ENCODE results near the gene BBC3. TPM values are rescaled to one million over a fixed set of nuclear protein-coding genes. Genes with fewer than 3 reads are reported as not detected.

BBC3 gene
- polyA plus RNA-seq, 1 donor from 2014 or later = 15.6 TPM

DNA sequence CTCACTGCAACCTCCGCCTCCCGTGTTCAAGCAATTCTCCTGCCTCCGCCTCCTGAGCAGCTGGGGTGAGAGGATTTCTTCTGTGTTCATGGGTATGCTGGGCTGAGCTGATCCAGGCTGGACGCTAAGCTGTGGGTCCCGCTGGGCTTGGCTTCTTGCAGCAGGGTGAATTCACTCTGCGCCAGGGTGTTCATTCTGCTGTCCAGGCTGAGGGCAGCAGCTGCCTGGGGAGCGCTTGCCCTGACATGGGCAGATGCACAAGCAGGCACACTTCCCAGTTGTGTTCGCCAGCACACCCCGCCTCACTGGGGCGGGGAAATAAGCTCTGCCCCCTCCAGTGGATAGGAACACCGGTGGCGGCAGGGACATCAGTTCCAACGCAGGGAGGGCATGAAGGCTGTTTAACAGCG, 36.4 kb upstream of the BBC3 start:
- Histone ChIP-seq H3K9me3 (ENCODE audit: low read length) (no peaks in the 10 kb centered on the region), H3K79me2 (replicated peaks; ENCODE audit: insufficient read depth, low read length) (no peaks in the 10 kb centered on the region)

DNA sequence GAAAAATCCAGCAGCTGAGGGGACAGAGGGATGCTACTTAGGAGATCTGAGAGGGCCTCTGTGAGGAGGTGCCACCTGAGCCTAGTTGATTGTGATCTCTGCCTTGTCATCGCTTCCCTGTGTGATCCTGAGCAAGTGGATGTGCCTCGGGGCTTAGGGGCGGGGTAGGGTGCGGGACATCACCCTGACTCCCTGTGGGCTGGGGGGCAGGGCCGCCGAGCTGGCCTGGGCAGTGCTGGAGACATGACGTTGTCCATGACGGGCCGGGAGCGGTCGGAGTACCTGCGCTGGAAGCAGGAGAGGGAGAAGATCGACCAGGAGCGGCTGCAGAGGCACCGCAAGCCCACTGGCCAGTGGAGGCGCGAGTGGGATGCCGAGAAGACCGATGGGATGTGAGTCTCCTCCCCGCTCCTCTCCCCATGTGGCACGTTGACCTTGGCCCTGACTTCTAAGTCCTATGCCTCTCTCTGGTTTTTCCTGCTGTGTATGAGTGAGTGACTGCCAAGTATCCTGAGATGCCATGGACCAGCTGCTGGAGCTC, 35.5 kb upstream of the BBC3 start:
- H3K79me2 ChIP-seq (replicated peaks; ENCODE audit: insufficient read depth, low read length) = no peaks in the 10 kb centered on the region
- no peaks in the 10 kb centered on the region for H3K27me3 ChIP-seq (ENCODE audit: insufficient read depth, low read depth, low read length)
- H3K9me3 ChIP-seq (ENCODE audit: low read length) = no peaks in the 10 kb centered on the region
- H4K20me1 ChIP-seq (ENCODE audit: insufficient read depth) = no peaks in the 10 kb centered on the region
- no peak overlapping the region for H3K4me3 ChIP-seq (ENCODE audit: low read length)
- H3K9ac ChIP-seq (ENCODE audit: low read length) = no peak overlapping the region
- H3F3A ChIP-seq (ENCODE audit: insufficient read depth, low read length, poor library complexity, severe bottlenecking) = no peaks in the 10 kb centered on the region
- no peak overlapping the region for H3K27ac ChIP-seq (ENCODE audit: low read length)
- no peaks in the 10 kb centered on the region for H3K36me3 ChIP-seq (ENCODE audit: insufficient read depth, low read length)
- no peaks in the 10 kb centered on the region for H3K9me2 ChIP-seq (ENCODE audit: insufficient read depth, low read length)
- H3K4me2 ChIP-seq (ENCODE audit: low read length) = no peak overlapping the region
- no peak overlapping the region for H2AFZ ChIP-seq (ENCODE audit: low read depth, low read length)
- TF ChIP-seq RAD21 (conservative IDR thresholded peaks at IDR 0.05) (no peak), EZH2 (IDR thresholded peaks at IDR 0.05; ENCODE audit: borderline replicate concordance, insufficient read depth, low read length, poor library complexity, severe bottlenecking) (no peak), MXI1 (conservative IDR thresholded peaks at IDR 0.05; ENCODE audit: poor library complexity, severe bottlenecking) (no peak), EP300 (conservative IDR thresholded peaks at IDR 0.05; ENCODE audit: poor library complexity, severe bottlenecking) (no peak), TAF1 (IDR thresholded peaks at IDR 0.05; ENCODE audit: low read depth) (no peak), POLR2AphosphoS5 (IDR thresholded peaks at IDR 0.05) (no peak), SMC3 (conservative IDR thresholded peaks at IDR 0.05; ENCODE audit: poor library complexity) (no peak)
- TF ChIP-seq, protein P1, sequence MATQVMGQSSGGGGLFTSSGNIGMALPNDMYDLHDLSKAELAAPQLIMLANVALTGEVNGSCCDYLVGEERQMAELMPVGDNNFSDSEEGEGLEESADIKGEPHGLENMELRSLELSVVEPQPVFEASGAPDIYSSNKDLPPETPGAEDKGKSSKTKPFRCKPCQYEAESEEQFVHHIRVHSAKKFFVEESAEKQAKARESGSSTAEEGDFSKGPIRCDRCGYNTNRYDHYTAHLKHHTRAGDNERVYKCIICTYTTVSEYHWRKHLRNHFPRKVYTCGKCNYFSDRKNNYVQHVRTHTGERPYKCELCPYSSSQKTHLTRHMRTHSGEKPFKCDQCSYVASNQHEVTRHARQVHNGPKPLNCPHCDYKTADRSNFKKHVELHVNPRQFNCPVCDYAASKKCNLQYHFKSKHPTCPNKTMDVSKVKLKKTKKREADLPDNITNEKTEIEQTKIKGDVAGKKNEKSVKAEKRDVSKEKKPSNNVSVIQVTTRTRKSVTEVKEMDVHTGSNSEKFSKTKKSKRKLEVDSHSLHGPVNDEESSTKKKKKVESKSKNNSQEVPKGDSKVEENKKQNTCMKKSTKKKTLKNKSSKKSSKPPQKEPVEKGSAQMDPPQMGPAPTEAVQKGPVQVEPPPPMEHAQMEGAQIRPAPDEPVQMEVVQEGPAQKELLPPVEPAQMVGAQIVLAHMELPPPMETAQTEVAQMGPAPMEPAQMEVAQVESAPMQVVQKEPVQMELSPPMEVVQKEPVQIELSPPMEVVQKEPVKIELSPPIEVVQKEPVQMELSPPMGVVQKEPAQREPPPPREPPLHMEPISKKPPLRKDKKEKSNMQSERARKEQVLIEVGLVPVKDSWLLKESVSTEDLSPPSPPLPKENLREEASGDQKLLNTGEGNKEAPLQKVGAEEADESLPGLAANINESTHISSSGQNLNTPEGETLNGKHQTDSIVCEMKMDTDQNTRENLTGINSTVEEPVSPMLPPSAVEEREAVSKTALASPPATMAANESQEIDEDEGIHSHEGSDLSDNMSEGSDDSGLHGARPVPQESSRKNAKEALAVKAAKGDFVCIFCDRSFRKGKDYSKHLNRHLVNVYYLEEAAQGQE (IDR thresholded peaks at IDR 0.05; ENCODE audit: borderline replicate concordance) = no peak
- TF ChIP-seq, protein P2, sequence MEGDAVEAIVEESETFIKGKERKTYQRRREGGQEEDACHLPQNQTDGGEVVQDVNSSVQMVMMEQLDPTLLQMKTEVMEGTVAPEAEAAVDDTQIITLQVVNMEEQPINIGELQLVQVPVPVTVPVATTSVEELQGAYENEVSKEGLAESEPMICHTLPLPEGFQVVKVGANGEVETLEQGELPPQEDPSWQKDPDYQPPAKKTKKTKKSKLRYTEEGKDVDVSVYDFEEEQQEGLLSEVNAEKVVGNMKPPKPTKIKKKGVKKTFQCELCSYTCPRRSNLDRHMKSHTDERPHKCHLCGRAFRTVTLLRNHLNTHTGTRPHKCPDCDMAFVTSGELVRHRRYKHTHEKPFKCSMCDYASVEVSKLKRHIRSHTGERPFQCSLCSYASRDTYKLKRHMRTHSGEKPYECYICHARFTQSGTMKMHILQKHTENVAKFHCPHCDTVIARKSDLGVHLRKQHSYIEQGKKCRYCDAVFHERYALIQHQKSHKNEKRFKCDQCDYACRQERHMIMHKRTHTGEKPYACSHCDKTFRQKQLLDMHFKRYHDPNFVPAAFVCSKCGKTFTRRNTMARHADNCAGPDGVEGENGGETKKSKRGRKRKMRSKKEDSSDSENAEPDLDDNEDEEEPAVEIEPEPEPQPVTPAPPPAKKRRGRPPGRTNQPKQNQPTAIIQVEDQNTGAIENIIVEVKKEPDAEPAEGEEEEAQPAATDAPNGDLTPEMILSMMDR (IDR thresholded peaks at IDR 0.05; ENCODE audit: poor library complexity, severe bottlenecking) = no peak

More for the DNA sequence above, 36.4 kb upstream of the BBC3 start:
- Histone ChIP-seq H3K27ac (ENCODE audit: low read length) (no peak overlapping the region), H3K36me3 (ENCODE audit: insufficient read depth, low read length) (no peaks in the 10 kb centered on the region), H4K20me1 (ENCODE audit: insufficient read depth) (no peaks in the 10 kb centered on the region), H3F3A (ENCODE audit: insufficient read depth, low read length, poor library complexity, severe bottlenecking) (no peaks in the 10 kb centered on the region), H3K9ac (ENCODE audit: low read length) (no peak overlapping the region), H2AFZ (ENCODE audit: low read depth, low read length) (no peak overlapping the region), H3K9me2 (ENCODE audit: insufficient read depth, low read length) (no peaks in the 10 kb centered on the region), H3K4me3 (ENCODE audit: low read length) (no peak overlapping the region), H3K27me3 (ENCODE audit: insufficient read depth, low read depth, low read length) (no peaks in the 10 kb centered on the region), H3K4me2 (ENCODE audit: low read length) (no peak overlapping the region)
- TF ChIP-seq EZH2 (IDR thresholded peaks at IDR 0.05; ENCODE audit: borderline replicate concordance, insufficient read depth, low read length, poor library complexity, severe bottlenecking) (no peak), TAF1 (IDR thresholded peaks at IDR 0.05; ENCODE audit: low read depth) (no peak), POLR2AphosphoS5 (IDR thresholded peaks at IDR 0.05) (no peak), MXI1 (conservative IDR thresholded peaks at IDR 0.05; ENCODE audit: poor library complexity, severe bottlenecking) (no peak), RAD21 (conservative IDR thresholded peaks at IDR 0.05) (no peak), SMC3 (conservative IDR thresholded peaks at IDR 0.05; ENCODE audit: poor library complexity) (no peak), EP300 (conservative IDR thresholded peaks at IDR 0.05; ENCODE audit: poor library complexity, severe bottlenecking) (no peak)
- TF ChIP-seq, protein P1 (IDR thresholded peaks at IDR 0.05; ENCODE audit: borderline replicate concordance) = no peak
- TF ChIP-seq, protein P2 (IDR thresholded peaks at IDR 0.05; ENCODE audit: poor library complexity, severe bottlenecking) = no peak

All from neural cell (in vitro differentiated cells).